HTERT RPE-1 (cell line): ENCODE results near the gene KRTAP10-5.
"Not testable (repeated sequence)": the region's sequence is repeated elsewhere in the genome, so short reads cannot be mapped to it uniquely, and the experiment has no call there.

Source experiments
- in situ Hi-C: fragments of 300-500 bp; cut with MboI; formaldehyde crosslinking; loops from 4 replicates; pipeline ENCODE4 v1.14.3; 2020; ENCODE audit warnings: low sequenced_read_pairs

KRTAP10-5 gene

DNA sequence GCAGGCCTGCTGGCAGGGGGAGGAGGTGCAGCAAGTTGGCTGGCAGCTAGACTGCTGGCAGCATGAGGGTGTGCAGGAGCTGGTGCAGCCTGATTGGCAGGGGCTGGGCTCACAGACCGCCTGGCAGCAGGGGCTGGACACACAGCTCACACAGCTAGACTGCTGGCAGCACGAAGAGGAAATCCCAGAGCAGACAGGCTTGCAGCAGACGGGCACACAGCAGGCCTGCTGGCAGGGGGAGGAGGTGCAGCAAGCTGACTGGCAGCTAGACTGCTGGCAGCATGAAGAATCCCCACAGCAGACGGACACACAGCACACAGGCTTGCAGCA is 11.4 kb upstream of the KRTAP10-5 start:
- in situ Hi-C loops = not testable (repeated sequence)

DNA sequence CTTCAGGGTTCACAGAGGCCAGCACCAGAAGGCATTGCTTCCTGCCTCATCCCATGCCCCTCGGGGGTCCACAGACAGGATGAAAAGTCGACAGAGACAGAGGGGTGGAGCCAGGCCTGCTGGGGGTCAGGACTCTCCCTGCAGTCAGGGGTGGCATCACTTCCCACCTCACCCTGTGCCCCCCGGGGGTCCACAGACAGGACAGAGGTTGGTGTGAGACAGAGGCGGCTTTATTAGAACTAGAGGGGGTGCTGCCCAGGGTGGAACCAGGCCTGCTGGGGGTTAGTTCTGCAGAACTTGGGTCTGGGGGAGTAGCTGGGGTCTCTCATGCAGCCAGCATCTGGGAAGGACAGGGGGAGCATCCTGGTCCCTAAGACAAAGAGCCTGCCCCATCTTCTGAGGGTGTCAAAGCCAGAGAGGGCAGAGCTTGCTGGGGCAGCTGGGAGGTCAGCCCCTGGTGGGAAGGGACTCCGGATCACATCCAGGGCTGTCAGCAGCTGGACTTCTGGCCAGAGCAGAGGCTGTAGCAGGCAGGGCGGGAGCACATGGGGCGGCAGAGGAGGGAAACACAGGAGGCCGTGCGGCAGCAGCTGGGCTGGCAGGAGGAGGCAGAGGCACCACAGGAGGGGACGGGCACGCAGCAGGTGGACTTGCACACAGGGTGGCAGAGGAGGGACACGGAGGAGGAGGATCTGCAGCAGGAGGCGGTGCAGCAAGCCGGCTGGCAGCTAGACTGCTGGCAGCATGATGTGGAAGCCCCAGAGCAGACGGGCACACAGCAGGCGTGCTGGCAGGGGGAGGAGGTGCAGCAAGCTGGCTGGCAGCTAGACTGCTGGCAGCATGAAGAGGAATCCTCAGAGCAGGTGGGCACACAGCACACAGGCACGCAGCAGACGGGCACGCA is 10.7 kb upstream of the KRTAP10-5 start:
- in situ Hi-C loops = not testable (repeated sequence)

DNA sequence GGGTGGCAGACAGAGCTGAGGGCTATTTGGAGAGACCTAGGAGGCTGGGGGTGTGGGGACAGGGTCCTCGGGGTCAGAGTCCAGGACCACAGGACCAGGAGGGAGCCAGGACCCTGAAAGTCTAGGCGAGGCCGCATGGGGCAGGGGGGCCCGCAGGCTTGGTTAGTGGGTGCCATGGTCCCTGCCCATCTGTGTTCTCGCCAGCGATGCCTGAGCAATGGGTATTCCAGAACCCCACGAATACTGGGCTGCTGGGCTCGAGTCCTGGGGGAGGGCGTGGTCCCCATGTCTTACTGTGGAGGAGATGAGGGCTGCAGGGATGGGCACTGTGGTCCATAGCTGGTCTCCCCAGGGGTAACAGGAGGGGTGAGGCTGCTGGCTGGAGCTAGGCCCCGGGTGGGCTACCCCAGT is 9.9 kb upstream of the KRTAP10-5 start:
- in situ Hi-C loops = no loop called here

DNA sequence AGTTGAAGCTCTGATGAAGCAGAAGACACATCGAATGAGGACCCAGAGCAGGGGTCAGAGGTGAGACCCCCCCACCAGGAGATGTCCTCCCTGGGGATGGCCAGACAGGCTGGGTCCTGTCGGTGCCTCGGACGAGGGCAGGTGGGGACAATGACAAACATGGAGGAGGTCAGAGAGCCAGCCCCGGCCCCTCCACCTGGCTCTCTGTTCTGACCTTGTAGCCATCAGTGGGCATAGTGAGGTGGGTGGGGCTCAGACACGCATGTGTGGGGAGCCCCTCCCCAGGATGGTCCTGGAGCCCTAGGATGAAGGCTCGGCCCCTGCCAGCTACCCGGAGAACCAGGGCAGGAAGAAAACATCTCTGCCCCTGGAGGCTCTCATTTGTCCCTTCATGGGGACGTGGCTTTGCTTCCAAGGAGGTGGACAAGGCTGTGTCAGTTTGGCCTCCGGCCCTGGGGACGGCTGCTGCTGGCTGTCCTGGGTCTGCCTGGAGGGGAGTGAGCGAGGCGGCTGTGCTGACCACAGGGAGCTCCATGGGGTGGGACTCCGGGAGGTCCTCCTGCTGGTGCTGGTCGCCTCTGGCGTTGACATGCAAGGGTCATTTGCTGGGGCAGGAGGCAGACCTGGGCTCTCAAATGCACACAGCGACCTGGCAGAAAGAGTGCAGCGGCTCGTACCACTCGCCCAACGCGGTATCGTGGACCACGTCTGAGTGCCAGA is 9.3 kb upstream of the KRTAP10-5 start:
- in situ Hi-C loops = no loop called here

DNA sequence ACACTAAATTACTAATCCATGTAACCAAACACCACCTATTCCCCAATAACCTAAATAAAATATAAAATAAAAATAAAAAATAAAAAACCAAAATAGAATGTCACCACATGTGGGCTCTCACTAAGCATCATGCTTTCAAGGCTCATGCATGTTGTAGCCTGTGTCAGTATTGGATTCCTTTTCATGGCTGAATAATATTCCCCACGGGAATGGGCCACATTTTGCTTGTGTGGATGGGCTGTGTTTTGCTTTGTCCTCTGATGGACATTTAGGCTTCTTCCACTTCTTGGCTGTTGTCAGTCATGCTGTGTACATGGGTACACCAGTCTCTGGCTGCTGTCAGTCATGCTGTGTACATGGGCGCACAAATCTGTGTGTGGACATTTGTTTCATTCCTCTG is 8.7 kb upstream of the KRTAP10-5 start:
- in situ Hi-C loops = no loop called here

DNA sequence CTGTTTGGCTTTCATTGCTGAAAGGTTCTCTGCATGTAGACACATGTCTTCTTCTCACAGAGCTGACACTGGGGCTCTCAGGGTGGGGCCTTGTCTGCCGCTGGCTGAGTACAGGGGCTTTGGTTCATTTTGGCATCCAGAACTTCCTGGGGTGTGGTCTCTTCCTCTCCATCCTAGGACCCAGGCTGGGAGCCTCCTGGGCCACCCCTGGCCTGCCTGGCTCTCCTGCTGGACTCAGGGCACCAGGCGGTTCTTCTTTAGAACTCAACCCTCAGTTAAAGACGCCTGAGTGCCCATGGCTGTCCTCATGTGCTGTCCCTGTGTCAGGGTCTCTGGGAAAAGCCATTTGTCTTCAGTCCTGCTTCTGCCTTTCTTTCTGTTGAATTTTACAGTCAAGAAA is 5.5 kb upstream of the KRTAP10-5 start:
- in situ Hi-C loops = no loop called here

DNA sequence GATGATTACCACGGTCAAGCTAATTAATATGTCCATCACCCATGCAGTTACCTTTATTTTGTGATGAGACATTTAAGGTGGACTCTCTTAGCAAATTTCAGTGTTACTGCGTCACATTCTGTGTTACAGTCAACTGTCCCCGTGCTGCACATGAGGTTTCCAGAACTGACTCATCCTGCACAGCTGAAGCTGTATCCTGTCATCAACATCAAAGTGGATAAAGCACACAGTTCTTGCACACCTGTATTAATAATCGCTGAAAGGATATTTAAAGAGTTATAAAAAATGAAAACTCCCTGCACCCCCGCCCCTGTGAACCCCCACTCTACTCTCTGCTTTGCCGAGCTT is 3.4 kb upstream of the KRTAP10-5 start:
- in situ Hi-C loops = no loop called here

DNA sequence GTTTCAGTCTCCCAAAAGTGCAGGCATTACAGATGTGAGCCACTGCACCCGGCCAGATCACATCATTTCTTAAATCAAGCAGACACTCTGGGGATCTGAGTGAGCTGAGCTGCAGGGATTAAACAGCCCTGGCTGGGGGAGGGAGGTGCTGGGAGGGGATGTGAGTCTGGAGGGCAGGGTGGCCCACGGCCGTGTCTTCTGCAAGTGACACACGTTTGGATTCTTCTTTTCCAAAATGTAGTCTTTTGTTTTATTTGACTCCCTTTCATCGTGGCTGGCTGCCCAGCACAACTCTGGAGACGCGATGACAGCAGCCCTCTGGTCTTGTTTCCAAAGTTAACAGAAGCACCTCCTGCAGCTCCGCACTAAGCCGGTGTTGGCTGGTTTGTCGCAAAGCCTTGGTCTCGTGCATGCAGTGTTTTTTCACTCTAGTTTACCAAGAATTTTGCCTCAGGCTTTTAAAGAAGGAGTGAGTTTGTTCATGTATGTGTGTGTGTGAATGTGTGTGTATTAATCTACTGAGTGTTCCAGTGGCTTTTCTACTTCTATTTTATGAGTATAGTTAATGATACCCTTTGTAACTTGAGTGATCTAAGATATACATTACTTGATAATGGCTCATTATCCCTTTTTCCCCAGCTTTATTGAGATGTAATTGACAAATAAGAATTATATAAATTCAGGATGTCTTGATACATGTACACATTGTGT is 2.8 kb upstream of the KRTAP10-5 start:
- in situ Hi-C loops = no loop called here

DNA sequence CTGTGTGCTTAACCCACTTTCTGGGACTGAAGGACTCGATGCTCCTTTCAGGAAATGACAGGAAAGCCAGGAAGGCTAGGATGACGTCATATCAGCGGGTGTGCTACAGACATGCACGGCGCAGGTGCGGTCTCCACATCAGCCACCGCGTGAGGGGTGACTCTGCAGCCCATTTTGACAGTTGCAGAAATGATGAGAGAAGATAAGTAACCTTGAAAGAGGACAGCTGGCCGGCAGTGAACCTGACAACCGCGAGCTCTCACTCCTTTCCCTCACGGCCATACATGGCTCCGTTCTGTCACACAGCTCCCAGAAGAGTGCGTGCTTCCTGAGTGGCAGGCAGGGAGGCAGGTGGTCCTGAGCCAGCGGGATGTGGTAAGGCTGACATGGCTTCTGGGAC is 1.7 kb upstream of the KRTAP10-5 start:
- in situ Hi-C loops = no loop called here

DNA sequence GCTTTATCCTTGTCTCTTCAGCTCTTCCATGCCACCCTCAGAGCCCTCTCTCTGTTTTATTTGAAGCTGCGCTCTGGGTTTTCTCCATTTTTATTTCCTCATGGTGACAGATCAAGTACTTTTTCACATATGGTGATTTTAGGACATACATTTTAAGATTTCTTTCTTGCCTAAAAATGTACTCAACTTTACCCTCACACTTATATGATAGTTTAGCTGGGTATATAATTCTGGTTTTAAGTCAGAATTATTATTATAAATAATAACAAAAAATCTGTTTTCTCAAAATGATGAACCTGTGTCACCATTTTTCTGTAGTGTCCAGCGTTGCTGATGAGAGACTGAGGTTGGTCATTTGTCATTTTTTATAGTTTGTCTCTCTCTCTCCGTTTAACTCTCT is 754 bp upstream of the KRTAP10-5 start:
- in situ Hi-C loops = no loop called here

DNA sequence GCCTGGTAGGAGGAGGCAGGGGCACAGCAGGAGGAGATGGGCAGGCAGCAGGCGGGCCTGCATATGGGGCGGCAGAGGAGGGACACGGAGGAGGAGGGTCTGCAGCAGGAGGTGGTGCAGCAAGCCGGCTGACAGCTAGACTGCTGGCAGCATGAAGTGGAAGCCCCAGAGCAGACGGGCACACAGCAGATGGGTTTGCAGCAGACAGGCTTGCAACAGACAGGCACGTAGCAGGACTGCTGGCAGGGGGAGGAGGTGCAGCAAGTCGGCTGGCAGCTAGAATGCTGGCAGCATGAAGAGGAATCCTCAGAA is 615 bp downstream of the KRTAP10-5 start:
- in situ Hi-C loops = no loop called here

DNA sequence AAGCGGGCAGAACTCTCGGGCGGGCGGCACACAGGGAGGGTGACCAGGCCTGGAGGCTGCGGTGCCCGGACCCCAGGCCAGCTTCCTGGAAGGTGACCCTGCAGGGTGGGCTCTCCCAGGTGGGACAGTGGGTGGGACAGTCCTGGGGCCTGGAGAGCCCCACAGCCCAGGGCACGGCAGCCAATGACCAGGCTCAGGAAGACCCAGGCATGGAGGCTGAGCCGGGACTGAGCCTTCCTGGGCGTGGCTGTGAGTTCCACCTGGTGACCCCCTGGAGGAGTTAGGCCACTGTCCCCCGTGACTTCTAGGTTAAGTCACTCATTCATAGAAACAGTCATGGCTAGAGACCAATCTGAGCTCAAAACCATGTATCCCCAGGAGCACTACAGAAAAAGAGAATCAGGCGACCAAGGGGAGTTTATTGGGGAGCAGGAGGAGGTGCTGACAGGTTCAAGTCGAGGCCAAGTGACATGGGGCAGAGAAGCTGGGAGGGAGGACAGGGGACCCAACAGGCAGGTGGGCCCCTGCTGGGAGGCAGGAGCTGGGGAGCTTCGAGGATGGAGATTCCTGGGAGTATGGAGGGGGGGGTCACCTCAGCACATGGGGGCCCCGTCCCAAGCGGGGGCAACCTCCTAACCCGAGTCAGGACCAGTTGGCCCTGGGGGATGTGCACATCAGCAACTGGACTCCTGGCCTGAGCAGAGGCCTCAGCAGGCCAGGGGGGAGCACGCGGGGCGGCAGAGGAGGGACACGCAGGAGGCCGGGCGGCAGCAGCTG is 1.2 kb downstream of the KRTAP10-5 start:
- in situ Hi-C loops = no loop called here

DNA sequence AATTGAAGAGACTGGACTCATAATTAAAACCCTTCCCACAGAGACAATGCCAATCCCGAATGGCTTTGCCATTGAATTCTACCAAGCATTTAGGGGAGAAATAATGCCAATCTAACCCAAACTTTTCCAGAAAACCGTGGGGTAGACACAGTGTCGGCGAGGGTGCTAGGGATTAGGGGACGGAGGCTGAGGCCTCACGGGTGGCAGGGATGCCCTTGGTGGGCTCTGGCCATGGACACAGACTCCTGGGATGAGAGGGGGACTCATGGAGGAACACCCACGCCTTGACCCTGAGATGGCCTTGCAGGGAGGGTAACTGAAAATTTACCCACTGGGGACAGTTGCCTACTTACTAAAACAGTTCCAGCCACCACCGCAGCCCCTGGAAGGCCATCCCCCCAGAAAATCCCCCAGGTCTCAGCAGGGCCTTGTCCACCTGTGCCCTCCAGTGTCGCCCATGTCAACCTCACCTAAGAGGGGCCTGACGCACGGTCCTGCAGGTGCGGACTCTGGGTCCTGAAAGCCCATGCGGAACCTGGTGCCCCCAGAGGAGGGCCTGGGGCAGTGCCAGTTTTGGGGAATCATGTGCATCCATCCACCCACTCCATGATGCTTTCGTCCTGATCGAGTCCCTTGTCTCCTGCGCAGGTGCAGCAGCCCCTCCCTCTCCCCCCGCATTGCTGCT is 1.9 kb downstream of the KRTAP10-5 start:
- in situ Hi-C loops = no loop called here

DNA sequence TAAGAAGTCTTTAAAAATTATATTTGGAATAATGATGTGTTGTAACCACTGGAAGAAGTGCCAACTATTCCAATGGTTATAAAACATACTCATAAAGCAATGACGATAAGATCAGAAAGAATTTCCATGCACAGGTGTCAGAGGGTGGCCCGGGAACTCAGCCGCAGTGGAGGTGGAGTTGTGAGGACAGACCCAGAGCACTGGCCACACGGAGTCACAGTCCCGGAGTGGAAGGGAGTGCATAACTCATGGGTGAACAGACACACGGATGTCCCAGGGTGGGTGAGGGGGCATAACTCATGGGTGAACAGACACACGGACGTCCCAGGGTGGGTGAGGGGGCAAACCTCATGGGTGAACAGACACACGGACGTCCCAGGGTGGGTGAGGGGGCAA is 4.4 kb downstream of the KRTAP10-5 start:
- in situ Hi-C loops = no loop called here

DNA sequence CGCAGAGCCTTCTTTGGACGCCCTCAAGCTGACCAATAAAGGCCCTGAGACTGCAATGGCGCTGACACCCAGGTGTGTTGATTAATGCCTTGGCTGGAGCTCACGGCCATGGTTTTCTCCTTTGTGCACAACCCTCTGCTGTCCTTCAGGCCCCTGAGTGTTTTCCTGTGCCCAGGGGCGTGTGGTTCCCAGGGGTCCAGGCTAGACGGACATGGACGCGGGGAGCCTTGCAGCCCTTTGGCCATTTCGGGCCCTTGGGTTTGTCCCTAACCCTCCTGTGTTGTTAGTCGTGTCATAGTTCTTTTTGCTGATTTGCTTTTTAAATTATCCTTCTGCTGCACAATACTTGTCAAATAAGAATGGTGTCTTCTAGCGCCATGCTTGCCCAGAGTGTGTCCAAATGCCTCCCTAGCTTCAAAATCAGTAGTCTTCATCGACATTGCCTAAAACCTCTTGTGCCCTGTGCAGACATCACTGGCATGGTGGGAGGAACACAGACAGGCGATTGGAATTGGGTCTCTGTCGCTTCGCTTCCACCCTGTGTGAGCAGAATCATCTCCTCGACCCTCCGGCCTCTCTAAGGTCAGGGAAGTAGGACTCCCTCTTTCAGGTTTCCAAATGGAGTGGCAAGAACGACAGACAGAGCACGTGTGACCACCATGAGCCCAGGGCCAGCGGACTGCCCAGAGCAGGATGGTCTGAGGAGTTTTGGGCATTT is 4.9 kb downstream of the KRTAP10-5 start:
- in situ Hi-C loops = no loop called here

DNA sequence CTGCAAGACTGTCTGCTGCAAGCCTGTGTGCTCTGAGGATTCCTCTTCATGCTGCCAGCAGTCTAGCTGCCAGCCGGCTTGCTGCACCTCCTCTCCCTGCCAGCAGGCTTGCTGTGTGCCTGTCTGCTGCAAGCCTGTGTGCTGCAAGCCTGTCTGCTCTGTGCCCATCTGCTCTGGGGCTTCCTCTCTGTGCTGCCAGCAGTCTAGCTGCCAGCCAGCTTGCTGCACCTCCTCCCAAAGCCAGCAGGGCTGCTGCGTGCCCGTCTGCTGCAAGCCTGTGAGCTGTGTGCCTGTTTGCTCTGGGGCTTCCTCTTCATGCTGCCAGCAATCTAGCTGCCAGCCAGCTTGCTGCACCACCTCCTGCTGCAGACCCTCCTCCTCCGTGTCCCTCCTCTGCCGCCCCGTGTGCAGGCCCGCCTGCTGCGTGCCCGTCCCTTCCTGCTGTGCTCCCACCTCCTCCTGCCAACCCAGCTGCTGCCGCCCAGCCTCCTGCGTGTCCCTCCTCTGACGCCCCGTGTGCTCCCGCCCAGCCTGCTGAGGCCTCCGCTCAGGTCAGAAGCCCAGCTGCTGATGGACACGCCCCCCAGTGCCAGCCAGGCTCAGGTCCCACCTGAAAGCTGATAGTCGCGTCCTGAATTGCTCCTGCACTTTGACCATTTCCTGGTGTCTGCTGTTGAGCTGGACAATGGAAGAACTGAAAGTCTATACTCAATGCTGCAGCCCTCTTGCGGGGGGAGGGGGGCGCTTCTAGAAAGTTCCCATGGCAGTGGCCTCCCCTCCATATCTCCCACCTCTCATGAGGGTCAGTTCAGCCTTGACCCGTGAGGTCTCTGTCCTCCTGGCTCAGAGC is 5.7 kb downstream of the KRTAP10-5 start:
- in situ Hi-C loops = no loop called here

DNA sequence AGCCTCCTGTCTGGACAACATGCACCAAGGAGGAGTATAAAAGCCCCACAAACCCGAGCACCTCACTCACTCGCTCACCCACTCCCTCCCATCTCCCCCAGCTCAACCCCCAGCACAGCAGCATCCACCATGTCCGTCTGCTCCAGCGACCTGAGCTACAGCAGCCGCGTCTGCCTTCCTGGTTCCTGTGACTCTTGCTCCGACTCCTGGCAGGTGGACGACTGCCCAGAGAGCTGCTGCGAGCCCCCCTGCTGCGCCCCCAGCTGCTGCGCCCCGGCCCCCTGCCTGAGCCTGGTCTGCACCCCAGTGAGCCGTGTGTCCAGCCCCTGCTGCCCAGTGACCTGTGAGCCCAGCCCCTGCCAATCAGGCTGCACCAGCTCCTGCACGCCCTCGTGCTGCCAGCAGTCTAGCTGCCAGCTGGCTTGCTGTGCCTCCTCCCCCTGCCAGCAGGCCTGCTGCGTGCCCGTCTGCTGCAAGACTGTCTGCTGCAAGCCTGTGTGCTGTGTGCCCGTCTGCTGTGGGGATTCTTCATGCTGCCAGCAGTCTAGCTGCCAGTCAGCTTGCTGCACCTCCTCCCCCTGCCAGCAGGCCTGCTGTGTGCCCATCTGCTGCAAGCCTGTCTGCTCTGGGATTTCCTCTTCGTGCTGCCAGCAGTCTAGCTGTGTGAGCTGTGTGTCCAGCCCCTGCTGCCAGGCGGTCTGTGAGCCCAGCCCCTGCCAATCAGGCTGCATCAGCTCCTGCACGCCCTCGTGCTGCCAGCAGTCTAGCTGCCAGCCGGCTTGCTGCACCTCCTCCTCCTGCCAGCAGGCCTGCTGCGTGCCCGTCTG is 6.6 kb downstream of the KRTAP10-5 start, which contains the start of gene KRTAP10-4:
KRTAP10-4 (plus strand) TSS at position 100 of the 827 bp plus-strand sequence; CDS start at position 130, 30 bp downstream.
- in situ Hi-C loops = not testable (repeated sequence)

DNA sequence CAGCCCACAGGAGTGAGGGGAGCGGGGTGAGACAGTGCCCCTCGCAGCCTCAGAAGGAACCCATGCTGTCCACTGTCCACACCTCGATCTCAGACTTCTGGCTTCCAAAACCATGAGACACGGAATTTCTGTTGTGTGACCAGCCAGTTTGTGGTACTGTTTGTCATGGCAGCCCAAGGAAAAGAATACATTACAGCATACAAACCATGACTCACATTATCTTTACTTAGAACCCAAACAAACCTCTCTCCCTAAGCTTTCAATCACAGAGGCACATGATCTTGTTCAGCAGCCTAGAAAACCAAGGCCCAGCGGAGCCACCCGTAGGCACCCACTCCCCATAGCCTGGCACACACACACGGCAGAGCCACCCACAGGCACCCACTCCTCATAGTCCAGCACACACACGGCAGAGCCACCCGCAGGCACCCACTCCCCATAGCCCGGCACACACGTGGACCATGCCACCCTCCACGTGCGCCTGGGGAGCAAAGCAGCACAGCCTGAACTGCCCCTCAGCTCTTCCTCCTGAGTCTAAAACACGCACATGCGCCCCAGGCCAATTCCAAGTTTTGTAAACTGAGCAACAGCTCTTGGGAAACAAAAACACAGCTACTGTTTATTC is 7.3 kb downstream of the KRTAP10-5 start:
- in situ Hi-C loops = no loop called here
